HG02885 (cell line): ENCODE measurements around the gene MICAL1.

ENCODE experiments used
- ATAC-seq: cut with Tn5 transposase; IDR thresholded peaks from one replicate; pipeline ENCODE4 v1.9.1; 2021; ENCODE audit warnings: mild to moderate bottlenecking; ENCODE audit not compliant: unreplicated experiment, poor library complexity

The MICAL1 gene

GRCh38 chr6:109455437-109456110 is at the start of gene MICAL1:
MICAL1 (minus strand) TSS chr6:109455772; CDS start chr6:109454196, 1,576 bp downstream.
- peak; percentile 62 for ATAC-seq

GRCh38 chr6:109503327-109504224 is 48.0 kb upstream of the MICAL1 start:
- no peak for ATAC-seq

GRCh38 chr6:109498936-109499335 is 43.4 kb upstream of the MICAL1 start:
- no peak for ATAC-seq

GRCh38 chr6:109498052-109498451 is 42.5 kb upstream of the MICAL1 start:
- ATAC-seq, result no peak

- ATAC-seq, result no peak
Observed at GRCh38 chr6:109496036-109496772, 40.6 kb upstream of the MICAL1 start.

- no peak for ATAC-seq
Observed at GRCh38 chr6:109493865-109494264, 38.3 kb upstream of the MICAL1 start.

GRCh38 chr6:109491207-109491938 is 35.8 kb upstream of the MICAL1 start:
- peak; percentile 32 for ATAC-seq

GRCh38 chr6:109490713-109491112 is 35.1 kb upstream of the MICAL1 start:
- no peak for ATAC-seq

GRCh38 chr6:109488001-109488400 is 32.4 kb upstream of the MICAL1 start:
- no peak for ATAC-seq

GRCh38 chr6:109486068-109486467 is 30.5 kb upstream of the MICAL1 start:
- no peak for ATAC-seq

- no peak for ATAC-seq
Observed at GRCh38 chr6:109485266-109485935, 29.8 kb upstream of the MICAL1 start.

GRCh38 chr6:109484122-109484521 is 28.6 kb upstream of the MICAL1 start:
- ATAC-seq, result no peak

GRCh38 chr6:109483735-109484057 is 28.1 kb upstream of the MICAL1 start:
- ATAC-seq, result no peak

GRCh38 chr6:109482905-109483734 is 27.5 kb upstream of the MICAL1 start, which contains the start of gene ZBTB24:
ZBTB24 (minus strand) TSS chr6:109483219; CDS start chr6:109482026, 1,193 bp downstream.
- peak; percentile 87 for ATAC-seq

GRCh38 chr6:109480993-109481480 is 25.5 kb upstream of the MICAL1 start:
- no peak for ATAC-seq

GRCh38 chr6:109478841-109479624 is 23.5 kb upstream of the MICAL1 start:
- ATAC-seq, result no peak

GRCh38 chr6:109478222-109478805 is 22.7 kb upstream of the MICAL1 start:
- no peak for ATAC-seq
